Immature natural killer cell (primary cell): ENCODE data around the gene COX17. TPM values are rescaled to one million over a fixed set of nuclear protein-coding genes. Genes with fewer than 3 reads are reported as not detected.

Experiments
- DNase-seq, 3 donors: peaks; one replicate each; pipeline ENCODE4 v3.0.0; 2022; ENCODE audit warnings: mixed read lengths in 1 of 3
- H3K27ac Mint-ChIP-seq, 6 donors: one replicate each; pipeline ENCODE4 v1.8.0; 2020; ENCODE audit warnings: mixed read lengths in 6 of 6, mild to moderate bottlenecking in 5 of 6, inconsistent platforms in 4 of 6, moderate library complexity in 3 of 6
- H3K27me3 Mint-ChIP-seq, 3 donors: one replicate each; pipeline ENCODE4 v1.8.0; 2020 to 2021; ENCODE audit warnings: low read depth in 3 of 3, mild to moderate bottlenecking in 3 of 3, mixed read lengths in 3 of 3, moderate library complexity in 3 of 3, inconsistent platforms in 1 of 3
- H3K36me3 Mint-ChIP-seq, 3 donors: one replicate each; pipeline ENCODE4 v1.8.0; 2020; ENCODE audit warnings: mixed read lengths in 3 of 3, inconsistent platforms in 2 of 3, mild to moderate bottlenecking in 2 of 3
- H3K4me1 Mint-ChIP-seq, 2 donors: one replicate each; pipeline ENCODE4 v1.8.0; 2020; ENCODE audit warnings: inconsistent platforms in 2 of 2, mild to moderate bottlenecking in 2 of 2, mixed read lengths in 2 of 2, moderate library complexity in 1 of 2
- H3K4me3 Mint-ChIP-seq, 5 donors: one replicate each; pipeline ENCODE4 v1.8.0; 2020; ENCODE audit warnings: mild to moderate bottlenecking in 5 of 5, mixed read lengths in 5 of 5, inconsistent platforms in 3 of 5, moderate library complexity in 3 of 5
- H3K9me3 Mint-ChIP-seq, 6 donors: one replicate each; pipeline ENCODE4 v1.8.0; 2020; ENCODE audit warnings: mild to moderate bottlenecking in 6 of 6, mixed read lengths in 6 of 6, inconsistent platforms in 4 of 6, moderate library complexity in 3 of 6
- polyA plus RNA-seq, 3 donors: library from polyadenylated mRNA; unstranded; fragments of 300-500 nt; fragmentation: Illumina TruSeq; gene quantifications; one replicate each; pipeline ENCODE4 v1.2.3, GENCODE V29; 2021

COX17 gene
- polyA plus RNA-seq, 3 donors from 2014 or later, result 65.5 to 112 (median 102) TPM

GRCh38 chr3:119647843-119648575 lies 29.2 kb downstream of the COX17 start:
- no peak overlapping the region for H3K4me3 Mint-ChIP-seq
- H3K27ac Mint-ChIP-seq, result no peak overlapping the region
- no peaks in the 10 kb centered on the region for H3K4me1 Mint-ChIP-seq
- no peak for DNase-seq
- no peaks in the 10 kb centered on the region for H3K9me3 Mint-ChIP-seq
- H3K36me3 Mint-ChIP-seq, result peaks cover 29 to 52% (median 33%) of the 10 kb centered on the region in 3 donors
- no peaks in the 10 kb centered on the region for H3K27me3 Mint-ChIP-seq

DNA sequence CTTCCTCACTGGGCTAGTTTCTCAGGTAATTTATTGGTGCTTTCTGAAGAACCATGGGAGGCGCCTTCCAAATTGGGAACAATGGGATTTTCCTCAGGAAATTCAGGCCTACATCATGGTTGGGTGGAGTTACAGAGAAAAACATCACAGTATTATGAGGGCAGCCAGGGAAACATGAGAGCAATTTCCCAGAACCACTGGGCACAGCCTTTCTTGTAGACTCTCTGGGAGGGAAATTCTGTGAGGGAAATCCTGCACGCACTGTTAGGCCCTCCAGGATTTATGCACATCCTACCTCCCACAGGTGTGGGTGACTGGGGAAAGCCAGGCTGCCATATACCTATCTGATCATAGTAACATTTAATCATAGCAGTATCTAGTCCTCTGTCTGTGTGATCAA lies 30.0 kb downstream of the COX17 start:
- no peak overlapping the region for H3K27ac Mint-ChIP-seq

GRCh38 chr3:119645813-119646212 lies 31.4 kb downstream of the COX17 start:
- Mint-ChIP-seq H3K4me1 (no peaks in the 10 kb centered on the region), H3K36me3 (peaks cover 36 to 61% (median 38%) of the 10 kb centered on the region in 3 donors), H3K27me3 (no peaks in the 10 kb centered on the region), H3K4me3 (no peak overlapping the region), H3K27ac (no peak overlapping the region), H3K9me3 (no peaks in the 10 kb centered on the region)
- no peak for DNase-seq

More for the DNA sequence above, 30.0 kb downstream of the COX17 start:
- no peak for DNase-seq
- no peaks in the 10 kb centered on the region for H3K27me3 Mint-ChIP-seq
- H3K36me3 Mint-ChIP-seq, result peaks cover 29 to 57% (median 33%) of the 10 kb centered on the region in 3 donors
- H3K4me1 Mint-ChIP-seq, result no peaks in the 10 kb centered on the region
- no peaks in the 10 kb centered on the region for H3K9me3 Mint-ChIP-seq
- H3K4me3 Mint-ChIP-seq, result no peak overlapping the region

GRCh38 chr3:119644481-119644880 lies 32.7 kb downstream of the COX17 start:
- Mint-ChIP-seq H3K27ac (no peak overlapping the region), H3K9me3 (no peaks in the 10 kb centered on the region), H3K4me1 (no peaks in the 10 kb centered on the region), H3K36me3 (peaks cover 34 to 63% (median 42%) of the 10 kb centered on the region in 3 donors), H3K4me3 (no peak overlapping the region), H3K27me3 (no peaks in the 10 kb centered on the region)
- no peak for DNase-seq

DNA sequence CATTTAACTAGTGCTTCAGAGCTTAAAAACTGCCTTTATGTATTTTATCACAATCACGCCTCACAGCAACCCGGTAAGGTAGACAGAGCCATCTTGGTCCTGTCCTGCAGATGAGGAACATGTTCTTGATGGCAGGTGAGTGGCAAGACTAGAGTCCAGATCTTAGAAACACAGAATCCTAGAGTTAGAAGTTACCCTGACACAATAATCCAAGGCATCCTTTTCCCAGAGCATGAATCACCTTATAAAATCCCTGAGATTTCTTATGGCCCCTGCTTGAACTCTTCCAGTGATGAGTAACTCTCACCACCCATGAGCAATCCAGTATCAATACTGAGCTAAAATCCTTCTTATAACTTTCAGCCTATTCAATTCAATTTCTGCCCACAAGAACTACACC lies 33.7 kb downstream of the COX17 start:
- peaks cover 28 to 60% (median 43%) of the 10 kb centered on the region in 3 donors for H3K36me3 Mint-ChIP-seq
- no peak overlapping the region for H3K27ac Mint-ChIP-seq
- no peaks in the 10 kb centered on the region for H3K9me3 Mint-ChIP-seq
- H3K4me3 Mint-ChIP-seq, result no peak overlapping the region
- peaks cover 3 to 6% of the 10 kb centered on the region in 2 donors for H3K4me1 Mint-ChIP-seq
- DNase-seq, result no peak
- no peaks in the 10 kb centered on the region for H3K27me3 Mint-ChIP-seq

DNA sequence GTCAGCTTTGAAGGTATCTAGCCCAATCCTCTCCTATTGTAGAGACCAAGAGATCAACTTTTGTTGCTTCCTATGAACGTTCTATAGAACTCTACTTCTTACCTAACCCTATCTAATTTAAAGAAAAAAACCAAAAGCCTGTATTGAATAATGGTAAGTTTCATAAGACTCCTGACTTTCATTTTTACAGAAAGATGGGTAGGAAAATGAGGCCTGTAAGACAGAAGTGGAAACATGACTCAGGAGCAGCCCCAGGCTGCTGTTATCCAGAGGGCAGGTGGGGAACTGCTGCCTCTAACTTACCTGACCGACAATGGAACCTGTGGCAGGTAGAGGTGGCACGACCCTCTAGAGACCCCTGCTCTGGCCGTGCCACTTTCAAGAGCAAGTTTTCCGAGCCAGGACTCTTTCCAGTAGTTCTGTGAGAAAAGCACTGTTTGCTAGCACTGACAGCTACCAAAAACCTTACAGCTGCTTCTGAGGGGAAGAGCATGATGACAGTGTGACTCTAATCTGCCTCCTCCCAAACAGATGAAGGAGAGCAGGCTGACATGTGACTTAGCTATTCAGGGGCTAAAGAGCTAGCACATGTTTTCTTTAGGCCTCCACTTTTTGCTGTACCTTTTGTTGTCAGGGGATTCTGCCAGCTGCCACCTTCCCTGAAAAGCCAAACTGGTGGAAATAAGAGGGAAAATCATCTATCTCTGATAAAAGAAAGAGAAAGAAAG lies 34.3 kb downstream of the COX17 start:
- Mint-ChIP-seq H3K27me3 (peaks cover 0 to 2% (median 0%) of the 10 kb centered on the region in 3 donors), H3K27ac (no peak overlapping the region), H3K4me3 (no peak overlapping the region)

GRCh38 chr3:119641416-119641815 lies 35.8 kb downstream of the COX17 start:
- Mint-ChIP-seq H3K27ac (no peak overlapping the region), H3K4me1 (peaks cover 6 to 15% of the 10 kb centered on the region in 2 donors), H3K9me3 (no peaks in the 10 kb centered on the region), H3K36me3 (peaks cover 26 to 42% (median 29%) of the 10 kb centered on the region in 3 donors), H3K4me3 (no peak overlapping the region), H3K27me3 (peaks cover 0 to 2% (median 0%) of the 10 kb centered on the region in 3 donors)
- no peak for DNase-seq

More for the DNA sequence above, 34.3 kb downstream of the COX17 start:
- Mint-ChIP-seq H3K9me3 (no peaks in the 10 kb centered on the region), H3K4me1 (peaks cover 6 to 13% of the 10 kb centered on the region in 2 donors), H3K36me3 (peaks cover 28 to 56% (median 39%) of the 10 kb centered on the region in 3 donors)
- DNase-seq, result no peak

- Mint-ChIP-seq H3K9me3 (no peaks in the 10 kb centered on the region), H3K27me3 (peaks cover 0 to 2% (median 0%) of the 10 kb centered on the region in 3 donors), H3K4me3 (no peak overlapping the region), H3K4me1 (peaks cover 6 to 15% of the 10 kb centered on the region in 2 donors), H3K27ac (no peak overlapping the region), H3K36me3 (peaks cover 19 to 27% (median 20%) of the 10 kb centered on the region in 3 donors)
- DNase-seq, result no peak
These were observed 37.5 kb downstream of the COX17 start for GRCh38 chr3:119639494-119640350.

GRCh38 chr3:119637679-119638477 lies 39.3 kb downstream of the COX17 start:
- Mint-ChIP-seq H3K4me1 (peaks cover 6 to 15% of the 10 kb centered on the region in 2 donors), H3K27ac (peak overlapping the region in 1 of 6 donors; percentile 63), H3K36me3 (peaks cover 9 to 17% (median 15%) of the 10 kb centered on the region in 3 donors), H3K9me3 (no peaks in the 10 kb centered on the region), H3K4me3 (peak overlapping the region in 1 of 5 donors; percentile 30), H3K27me3 (peaks cover 0 to 2% (median 0%) of the 10 kb centered on the region in 3 donors)
- DNase-seq, result no peak

DNA sequence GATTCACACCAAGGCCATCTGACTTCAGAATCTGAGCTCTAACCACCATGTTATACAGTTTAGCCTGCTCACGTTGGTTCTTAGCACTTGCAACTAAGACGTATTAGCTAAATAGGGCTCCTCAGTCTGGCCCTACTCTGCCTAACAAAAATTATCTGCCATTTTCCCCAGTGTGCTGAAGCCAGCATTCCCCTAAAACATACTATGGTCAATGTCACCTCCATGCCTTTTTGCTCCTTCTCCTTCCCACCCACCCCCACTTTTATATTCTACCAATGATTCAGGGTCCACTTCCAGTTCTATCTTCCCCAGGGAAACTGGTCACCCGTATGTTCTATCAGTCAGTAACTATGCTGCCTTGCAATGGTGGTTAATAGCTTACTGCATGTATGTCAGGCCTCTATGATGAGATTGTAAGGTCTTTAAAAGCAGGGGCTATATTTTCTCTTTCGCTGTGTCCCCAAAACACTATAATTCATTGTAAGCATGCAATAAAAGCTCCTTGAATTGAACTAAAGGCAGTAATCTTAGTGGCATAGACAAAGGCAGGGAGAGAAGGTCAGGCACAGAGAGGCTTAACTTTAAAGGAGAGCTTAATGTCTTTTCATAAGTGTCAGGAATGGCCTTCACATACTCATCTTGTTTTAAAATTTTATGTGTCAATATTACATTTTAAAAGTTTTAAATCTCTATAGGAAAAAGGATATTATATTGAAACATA lies 40.2 kb downstream of the COX17 start:
- no peak overlapping the region for H3K4me3 Mint-ChIP-seq
- peaks cover 6 to 15% of the 10 kb centered on the region in 2 donors for H3K4me1 Mint-ChIP-seq
- no peak overlapping the region for H3K27ac Mint-ChIP-seq
- no peaks in the 10 kb centered on the region for H3K9me3 Mint-ChIP-seq
- H3K36me3 Mint-ChIP-seq, result peaks cover 9 to 17% (median 9%) of the 10 kb centered on the region in 3 donors
- peaks cover 0 to 4% (median 2%) of the 10 kb centered on the region in 3 donors for H3K27me3 Mint-ChIP-seq
- no peak for DNase-seq

- no peak for DNase-seq
- H3K36me3 Mint-ChIP-seq, result peaks cover 6 to 14% (median 8%) of the 10 kb centered on the region in 3 donors
- H3K27me3 Mint-ChIP-seq, result peaks cover 0 to 4% (median 2%) of the 10 kb centered on the region in 3 donors
- H3K4me1 Mint-ChIP-seq, result peaks cover 6 to 15% of the 10 kb centered on the region in 2 donors
- H3K9me3 Mint-ChIP-seq, result no peaks in the 10 kb centered on the region
- no peak overlapping the region for H3K27ac Mint-ChIP-seq
- H3K4me3 Mint-ChIP-seq, result no peak overlapping the region
These were observed 41.0 kb downstream of the COX17 start for GRCh38 chr3:119636249-119636648.

DNA sequence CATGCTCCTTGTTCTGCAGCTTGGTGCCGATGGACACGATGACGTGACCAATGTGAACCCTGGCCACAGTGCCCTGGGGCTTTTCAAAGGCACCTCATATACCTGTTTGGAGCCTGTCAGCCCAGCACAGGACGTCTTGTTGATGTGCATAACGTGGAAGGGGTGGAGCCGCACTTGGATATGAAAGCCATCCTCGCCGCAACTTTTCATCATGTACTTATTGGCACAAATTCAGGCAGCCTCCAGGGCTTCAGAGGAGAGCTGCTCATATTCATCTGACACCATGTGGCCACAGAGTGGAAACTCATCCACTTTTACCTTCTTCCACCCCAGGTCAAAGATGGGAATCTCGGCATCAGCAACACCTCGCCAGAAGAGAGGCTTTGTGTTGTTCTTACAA lies 41.5 kb downstream of the COX17 start:
- Mint-ChIP-seq H3K27me3 (peaks cover 2 to 4% (median 3%) of the 10 kb centered on the region in 3 donors), H3K4me3 (no peak overlapping the region)

More for the DNA sequence above, 41.5 kb downstream of the COX17 start:
- Mint-ChIP-seq H3K4me1 (peaks cover 6 to 15% of the 10 kb centered on the region in 2 donors), H3K27ac (no peak overlapping the region), H3K36me3 (peaks cover 4 to 9% (median 6%) of the 10 kb centered on the region in 3 donors), H3K9me3 (no peaks in the 10 kb centered on the region)
- no peak for DNase-seq
